Fibroblast of pulmonary artery (primary cell): ENCODE results near the gene SPRR1A.
"Not testable (repeated sequence)": the region's sequence is repeated elsewhere in the genome, so short reads cannot be mapped to it uniquely, and the experiment has no call there.

ENCODE experiments used
- DNase-seq: peaks from one replicate; pipeline ENCODE4 v3.0.0-alpha.2; 2010; ENCODE audit warnings: low read depth
- H3K4me3 ChIP-seq: replicated peaks from 2 replicates; pipeline ENCODE4 v1.5.1; 2011; ENCODE audit warnings: low read depth, mild to moderate bottlenecking, control low read depth, low read length, moderate library complexity
- TF ChIP-seq, protein P1 (sequence below): IDR thresholded peaks from 2 replicates; pipeline ENCODE4 v1.5.1; 2011; ENCODE audit warnings: mild to moderate bottlenecking, control low read depth, low read length, inconsistent platforms; ENCODE audit errors: missing control alignments

The SPRR1A gene

GRCh38 chr1:152998476-152998875 is 14.6 kb downstream of the SPRR1A start:
- no peak overlapping the region for H3K4me3 ChIP-seq
- TF ChIP-seq, protein P1, sequence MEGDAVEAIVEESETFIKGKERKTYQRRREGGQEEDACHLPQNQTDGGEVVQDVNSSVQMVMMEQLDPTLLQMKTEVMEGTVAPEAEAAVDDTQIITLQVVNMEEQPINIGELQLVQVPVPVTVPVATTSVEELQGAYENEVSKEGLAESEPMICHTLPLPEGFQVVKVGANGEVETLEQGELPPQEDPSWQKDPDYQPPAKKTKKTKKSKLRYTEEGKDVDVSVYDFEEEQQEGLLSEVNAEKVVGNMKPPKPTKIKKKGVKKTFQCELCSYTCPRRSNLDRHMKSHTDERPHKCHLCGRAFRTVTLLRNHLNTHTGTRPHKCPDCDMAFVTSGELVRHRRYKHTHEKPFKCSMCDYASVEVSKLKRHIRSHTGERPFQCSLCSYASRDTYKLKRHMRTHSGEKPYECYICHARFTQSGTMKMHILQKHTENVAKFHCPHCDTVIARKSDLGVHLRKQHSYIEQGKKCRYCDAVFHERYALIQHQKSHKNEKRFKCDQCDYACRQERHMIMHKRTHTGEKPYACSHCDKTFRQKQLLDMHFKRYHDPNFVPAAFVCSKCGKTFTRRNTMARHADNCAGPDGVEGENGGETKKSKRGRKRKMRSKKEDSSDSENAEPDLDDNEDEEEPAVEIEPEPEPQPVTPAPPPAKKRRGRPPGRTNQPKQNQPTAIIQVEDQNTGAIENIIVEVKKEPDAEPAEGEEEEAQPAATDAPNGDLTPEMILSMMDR, result no peak

DNA sequence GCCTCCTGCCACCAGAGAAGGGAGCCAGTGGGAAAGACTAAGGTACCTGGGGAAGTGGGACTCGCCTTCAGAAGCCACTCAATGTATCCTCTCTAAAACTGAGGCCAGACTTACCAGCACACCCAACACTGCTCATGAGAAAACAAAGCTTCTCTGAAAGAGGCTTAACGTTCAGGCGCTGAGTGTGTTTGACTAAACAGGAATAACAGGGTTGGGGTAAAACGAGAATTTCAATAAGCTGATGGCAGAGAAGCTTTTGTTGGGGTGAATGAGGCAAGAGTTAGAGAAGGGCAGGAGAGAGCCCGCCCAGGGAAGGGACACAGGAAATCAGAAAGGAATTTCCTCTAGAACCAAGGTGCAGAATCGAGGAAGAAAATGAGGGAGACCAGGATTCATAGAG is 15.9 kb downstream of the SPRR1A start:
- H3K4me3 ChIP-seq, result no peak overlapping the region
- DNase-seq, result no peak
- TF ChIP-seq, protein P1, result no peak

More at GRCh38 chr1:152998476-152998875, 14.6 kb downstream of the SPRR1A start:
- no peak for DNase-seq

DNA sequence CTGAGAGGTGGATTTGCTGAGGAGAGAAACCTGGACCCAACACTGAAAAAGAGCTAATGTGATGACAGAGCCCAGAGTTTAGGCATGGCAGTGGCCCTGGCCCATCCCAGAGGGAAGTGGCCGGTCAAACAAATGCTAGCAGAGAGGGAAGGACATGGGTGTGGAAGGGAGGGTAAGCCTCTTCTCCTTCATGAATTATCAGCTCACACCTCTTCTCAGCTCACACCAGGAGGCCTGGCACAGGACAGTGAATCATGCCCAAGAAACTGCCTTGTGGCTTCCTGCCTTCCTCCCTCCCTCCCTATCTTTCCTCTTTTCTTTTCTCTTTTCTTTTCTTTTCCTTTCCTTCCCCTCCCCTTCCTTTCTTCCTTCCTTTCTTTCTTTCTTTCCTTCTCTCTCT is 16.4 kb downstream of the SPRR1A start:
- H3K4me3 ChIP-seq, result no peak overlapping the region
- TF ChIP-seq, protein P1, result no peak
- DNase-seq, result no peak

DNA sequence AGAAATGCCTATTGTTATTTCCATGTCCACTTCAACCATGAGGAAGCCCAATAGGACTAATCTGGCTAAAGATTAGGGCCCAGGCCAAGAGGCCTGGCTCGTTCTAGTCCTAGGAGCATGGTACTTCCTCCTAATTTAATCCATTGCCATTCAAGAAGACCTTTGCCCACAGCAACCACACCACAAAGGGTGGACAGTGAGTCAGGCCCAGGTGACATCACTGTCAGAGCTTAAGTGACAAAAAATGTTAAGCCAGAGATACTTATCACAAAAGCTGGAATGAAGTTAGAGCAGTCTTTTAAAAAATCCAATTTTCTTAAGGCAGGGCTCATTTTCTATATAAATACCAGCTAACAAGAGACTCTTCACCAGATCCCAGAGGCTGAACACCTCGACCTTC is 17.5 kb downstream of the SPRR1A start, which contains the start of gene SPRR3:
TSS of gene SPRR3 (plus strand) at position 368 of the 400 bp plus-strand sequence. CDS start 1,272 bp downstream, outside the sequence.
- no peak for DNase-seq
- TF ChIP-seq, protein P1, result no peak

DNA sequence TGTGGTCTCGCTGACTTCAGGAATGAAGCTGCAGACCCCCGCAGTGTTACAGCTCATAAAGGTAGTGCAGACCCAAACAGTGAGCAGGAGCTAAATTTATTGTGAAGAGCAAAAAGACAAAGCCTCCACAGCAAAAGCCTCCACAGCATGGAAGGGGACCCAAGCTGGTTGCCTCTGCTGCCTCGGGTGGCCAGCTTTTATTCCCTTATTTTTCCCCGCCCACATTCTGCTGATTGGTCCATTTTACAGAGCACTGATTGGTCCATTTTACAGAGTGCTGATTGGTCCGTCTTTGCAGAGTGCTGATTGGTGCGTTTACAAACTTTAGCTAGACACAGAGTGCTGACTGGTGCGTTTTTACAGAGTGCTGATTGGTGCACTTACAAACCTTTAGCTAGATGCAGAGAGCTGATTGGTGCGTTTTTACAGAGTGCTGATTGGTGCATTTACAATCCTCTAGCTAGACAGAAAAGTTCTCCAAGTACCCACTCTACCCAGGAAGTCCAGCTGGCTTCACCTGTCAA is 27.4 kb downstream of the SPRR1A start:
- not testable (repeated sequence) for H3K4me3 ChIP-seq

More for the DNA sequence above, 17.5 kb downstream of the SPRR1A start, which contains the start of gene SPRR3:
- no peak within 1 kb of the TSS for H3K4me3 ChIP-seq

GRCh38 chr1:153021829-153022228 is 37.9 kb downstream of the SPRR1A start:
- not testable (repeated sequence) for DNase-seq, H3K4me3 ChIP-seq

More for the DNA sequence above, 27.4 kb downstream of the SPRR1A start:
- DNase-seq, result not testable (repeated sequence)

DNA sequence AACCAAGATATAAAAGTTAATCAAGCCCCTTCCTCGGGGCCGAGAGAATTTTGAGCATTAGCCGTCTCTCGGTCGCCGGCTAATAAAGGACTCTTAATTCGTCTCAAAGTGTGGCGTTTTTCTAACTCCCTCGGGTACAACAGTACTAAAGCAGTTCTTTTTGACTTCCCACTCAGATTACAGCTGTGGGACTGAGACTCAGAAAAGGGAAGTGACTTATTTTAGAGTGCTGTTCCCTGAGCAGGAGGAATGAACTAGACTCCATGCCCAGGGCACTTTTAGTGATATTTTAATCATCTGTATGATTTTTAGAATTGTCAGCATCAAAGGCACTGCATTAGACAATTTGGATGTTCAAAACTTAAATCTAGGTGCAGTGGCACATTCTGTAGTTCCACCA is 38.5 kb downstream of the SPRR1A start:
- not testable (repeated sequence) for H3K4me3 ChIP-seq, DNase-seq

DNA sequence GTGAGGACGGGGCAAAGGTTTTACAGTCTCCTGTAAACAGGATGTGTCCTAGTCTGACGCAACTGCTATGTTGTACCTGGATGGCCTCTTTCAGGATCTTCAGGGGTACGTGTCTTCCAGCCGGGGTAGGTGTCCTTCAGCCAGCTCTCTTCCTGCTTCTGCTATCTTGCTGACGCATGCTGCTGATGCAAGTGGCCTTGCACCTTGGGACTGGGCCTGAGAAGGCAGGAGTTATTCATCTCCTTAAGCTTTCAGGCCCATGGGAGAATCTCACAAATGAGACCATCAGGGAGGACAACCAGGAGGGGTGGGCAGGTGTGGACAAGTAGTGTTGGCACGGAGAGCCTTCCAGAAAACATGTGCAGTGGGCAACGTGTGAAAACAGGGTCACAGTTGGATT is 39.2 kb downstream of the SPRR1A start:
- no peak for DNase-seq
- H3K4me3 ChIP-seq, result no peak overlapping the region
- TF ChIP-seq, protein P1, result no peak
